Stimulated activated naive CD8-positive, alpha-beta T cell treated with anti-CD3 and anti-CD28 coated beads, Interleukin-15, Interleukin-2, amounts not matched to agents 100 ng/mL and 50 ng/mL, for 24 hours (primary cell): ENCODE results near the gene CCM2.
"Not testable (repeated sequence)": the region's sequence is repeated elsewhere in the genome, so short reads cannot be mapped to it uniquely, and the experiment has no call there.

Experiments used
- H3K27ac Mint-ChIP-seq: one replicate; pipeline ENCODE4 v1.8.0; 2021; ENCODE audit warnings: mild to moderate bottlenecking, mixed read lengths
- H3K27me3 Mint-ChIP-seq: one replicate; pipeline ENCODE4 v1.8.0; 2021; ENCODE audit warnings: mixed read lengths
- H3K36me3 Mint-ChIP-seq: one replicate; pipeline ENCODE4 v1.8.0; 2021; ENCODE audit warnings: low read depth, mixed read lengths
- H3K4me1 Mint-ChIP-seq: one replicate; pipeline ENCODE4 v1.8.0; 2021; ENCODE audit warnings: low read depth, mixed read lengths
- H3K4me3 Mint-ChIP-seq: one replicate; pipeline ENCODE4 v1.8.0; 2021; ENCODE audit warnings: mild to moderate bottlenecking, mixed read lengths
- H3K9me3 Mint-ChIP-seq: one replicate; pipeline ENCODE4 v1.8.0; 2021; ENCODE audit warnings: mixed read lengths

CCM2 gene

DNA sequence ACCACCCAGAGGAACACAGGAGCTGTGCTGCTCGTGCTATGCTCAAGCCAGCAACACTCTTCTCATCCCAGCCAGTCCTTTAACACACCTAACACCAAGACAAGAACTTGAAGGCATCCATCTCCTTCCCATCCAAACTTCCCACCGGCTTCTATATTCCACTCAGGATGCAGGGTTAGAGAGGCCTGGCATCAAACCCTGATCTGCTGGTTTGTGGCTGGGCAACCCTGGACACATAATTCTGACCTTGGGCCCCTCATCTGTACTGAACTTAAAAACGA lies 15.6 kb upstream of the CCM2 start:
- H3K27me3 Mint-ChIP-seq, result no peaks in the 10 kb centered on the region
- peaks cover 84% of the 10 kb centered on the region for H3K4me1 Mint-ChIP-seq
- peaks cover 57% of the 10 kb centered on the region for H3K36me3 Mint-ChIP-seq
- H3K9me3 Mint-ChIP-seq, result no peaks in the 10 kb centered on the region
- peak overlapping the region; percentile 100 for H3K27ac Mint-ChIP-seq
- H3K4me3 Mint-ChIP-seq, result peak overlapping the region; percentile 99

GRCh38 chr7:44985033-44985695 lies 14.8 kb upstream of the CCM2 start:
- peaks cover 76% of the 10 kb centered on the region for H3K4me1 Mint-ChIP-seq
- no peaks in the 10 kb centered on the region for H3K27me3 Mint-ChIP-seq
- H3K9me3 Mint-ChIP-seq, result no peaks in the 10 kb centered on the region
- H3K36me3 Mint-ChIP-seq, result peaks cover 56% of the 10 kb centered on the region
- H3K27ac Mint-ChIP-seq, result peak overlapping the region; percentile 100
- peak overlapping the region; percentile 99 for H3K4me3 Mint-ChIP-seq

DNA sequence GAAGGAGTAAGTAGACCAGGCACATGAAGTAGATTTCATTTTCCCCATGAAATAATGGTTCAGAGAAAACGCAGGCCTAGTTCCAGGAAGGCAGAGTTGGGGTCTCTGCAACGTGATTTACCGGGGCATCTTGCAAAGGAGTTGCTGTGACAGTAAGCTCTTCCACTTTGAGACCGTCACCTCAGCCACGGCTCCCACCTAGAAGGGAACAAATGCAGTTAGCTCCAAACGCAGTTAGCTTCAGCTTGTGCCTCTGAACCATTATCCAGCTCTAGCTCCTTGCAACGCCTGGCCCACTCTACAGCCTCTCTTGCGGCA lies 14.1 kb upstream of the CCM2 start:
- peaks cover 56% of the 10 kb centered on the region for H3K36me3 Mint-ChIP-seq

GRCh38 chr7:44986218-44987053 lies 13.6 kb upstream of the CCM2 start:
- Mint-ChIP-seq H3K4me1 (peaks cover 63% of the 10 kb centered on the region), H3K9me3 (no peaks in the 10 kb centered on the region), H3K4me3 (peak overlapping the region; percentile 99), H3K27ac (peak overlapping the region; percentile 100), H3K27me3 (no peaks in the 10 kb centered on the region), H3K36me3 (peaks cover 56% of the 10 kb centered on the region)

More for the DNA sequence above, 14.1 kb upstream of the CCM2 start:
- H3K9me3 Mint-ChIP-seq, result no peaks in the 10 kb centered on the region
- H3K4me1 Mint-ChIP-seq, result peaks cover 69% of the 10 kb centered on the region
- H3K27me3 Mint-ChIP-seq, result no peaks in the 10 kb centered on the region
- H3K27ac Mint-ChIP-seq, result peak overlapping the region; percentile 100
- peak overlapping the region; percentile 99 for H3K4me3 Mint-ChIP-seq

DNA sequence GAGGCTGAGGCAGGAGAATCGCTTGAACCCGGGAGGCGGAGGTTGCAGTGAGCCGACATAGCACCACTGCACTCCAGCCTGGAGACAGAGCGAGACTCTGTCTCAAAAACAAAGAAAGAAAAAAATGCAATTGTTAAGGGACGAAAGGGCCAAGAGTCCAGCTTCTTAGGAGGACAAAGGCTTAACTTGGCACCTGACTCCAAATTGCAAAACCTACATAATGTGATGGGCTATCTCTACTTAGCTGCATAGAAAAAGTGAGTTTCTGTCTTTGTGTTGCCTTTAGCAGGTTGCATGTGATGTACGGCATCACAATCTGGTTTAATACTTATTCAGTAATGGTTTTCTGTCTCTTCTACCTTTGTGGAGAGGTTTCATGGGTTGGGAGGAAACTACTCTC lies 12.5 kb upstream of the CCM2 start:
- Mint-ChIP-seq H3K27ac (peak overlapping the region; percentile 100), H3K27me3 (no peaks in the 10 kb centered on the region), H3K4me1 (peaks cover 53% of the 10 kb centered on the region), H3K36me3 (peaks cover 48% of the 10 kb centered on the region), H3K4me3 (peak overlapping the region; percentile 99), H3K9me3 (no peaks in the 10 kb centered on the region)

DNA sequence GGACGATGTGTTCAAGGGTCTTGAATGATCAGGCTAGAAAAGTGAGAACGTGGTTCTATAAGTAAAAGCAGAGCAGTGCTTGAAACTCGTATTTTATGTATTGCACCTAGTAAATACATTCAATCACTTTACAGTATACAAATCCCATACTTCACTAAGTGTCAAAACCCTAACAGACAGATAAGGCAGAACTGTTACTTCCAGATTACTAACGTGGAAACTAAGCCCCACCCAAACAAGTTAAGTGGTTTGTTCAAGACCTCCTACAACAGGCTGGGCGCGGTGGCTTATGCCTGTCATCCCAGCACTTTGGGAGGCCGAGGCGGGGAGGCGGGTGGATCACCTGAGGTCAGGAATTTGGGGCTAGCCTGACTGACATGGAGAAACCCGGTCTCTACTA lies 12.0 kb upstream of the CCM2 start:
- Mint-ChIP-seq H3K4me3 (peak overlapping the region; percentile 99), H3K36me3 (peaks cover 46% of the 10 kb centered on the region), H3K9me3 (no peaks in the 10 kb centered on the region), H3K27me3 (no peaks in the 10 kb centered on the region), H3K27ac (peak overlapping the region; percentile 100), H3K4me1 (peaks cover 48% of the 10 kb centered on the region)

DNA sequence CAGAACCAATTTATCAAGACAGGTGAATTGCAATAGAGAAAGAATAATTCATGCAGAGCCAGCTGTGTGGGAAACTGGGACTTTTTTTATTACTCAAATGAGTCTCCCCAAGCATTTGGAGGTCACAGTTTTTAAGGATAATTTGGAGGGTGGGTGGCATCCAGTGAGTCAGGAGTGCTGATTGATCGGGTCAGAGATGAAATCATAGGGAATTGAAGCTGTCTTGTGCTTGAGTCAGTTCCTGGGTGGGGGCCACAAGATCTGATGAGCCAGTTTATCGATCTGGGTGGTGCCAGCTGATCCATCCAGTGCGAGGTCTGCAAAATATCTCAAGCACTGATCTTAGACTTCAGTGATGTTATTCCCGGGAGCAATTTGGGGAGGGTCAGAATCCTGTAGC lies 11.3 kb upstream of the CCM2 start:
- no peaks in the 10 kb centered on the region for H3K9me3 Mint-ChIP-seq
- H3K27me3 Mint-ChIP-seq, result no peaks in the 10 kb centered on the region
- H3K4me3 Mint-ChIP-seq, result peak overlapping the region; percentile 14
- peaks cover 39% of the 10 kb centered on the region for H3K36me3 Mint-ChIP-seq
- no peak overlapping the region for H3K27ac Mint-ChIP-seq
- H3K4me1 Mint-ChIP-seq, result peaks cover 41% of the 10 kb centered on the region

GRCh38 chr7:44989132-44989531 lies 10.9 kb upstream of the CCM2 start:
- Mint-ChIP-seq H3K27ac (no peak overlapping the region), H3K27me3 (no peaks in the 10 kb centered on the region), H3K4me1 (peaks cover 37% of the 10 kb centered on the region), H3K36me3 (peaks cover 35% of the 10 kb centered on the region), H3K9me3 (no peaks in the 10 kb centered on the region), H3K4me3 (no peak overlapping the region)

DNA sequence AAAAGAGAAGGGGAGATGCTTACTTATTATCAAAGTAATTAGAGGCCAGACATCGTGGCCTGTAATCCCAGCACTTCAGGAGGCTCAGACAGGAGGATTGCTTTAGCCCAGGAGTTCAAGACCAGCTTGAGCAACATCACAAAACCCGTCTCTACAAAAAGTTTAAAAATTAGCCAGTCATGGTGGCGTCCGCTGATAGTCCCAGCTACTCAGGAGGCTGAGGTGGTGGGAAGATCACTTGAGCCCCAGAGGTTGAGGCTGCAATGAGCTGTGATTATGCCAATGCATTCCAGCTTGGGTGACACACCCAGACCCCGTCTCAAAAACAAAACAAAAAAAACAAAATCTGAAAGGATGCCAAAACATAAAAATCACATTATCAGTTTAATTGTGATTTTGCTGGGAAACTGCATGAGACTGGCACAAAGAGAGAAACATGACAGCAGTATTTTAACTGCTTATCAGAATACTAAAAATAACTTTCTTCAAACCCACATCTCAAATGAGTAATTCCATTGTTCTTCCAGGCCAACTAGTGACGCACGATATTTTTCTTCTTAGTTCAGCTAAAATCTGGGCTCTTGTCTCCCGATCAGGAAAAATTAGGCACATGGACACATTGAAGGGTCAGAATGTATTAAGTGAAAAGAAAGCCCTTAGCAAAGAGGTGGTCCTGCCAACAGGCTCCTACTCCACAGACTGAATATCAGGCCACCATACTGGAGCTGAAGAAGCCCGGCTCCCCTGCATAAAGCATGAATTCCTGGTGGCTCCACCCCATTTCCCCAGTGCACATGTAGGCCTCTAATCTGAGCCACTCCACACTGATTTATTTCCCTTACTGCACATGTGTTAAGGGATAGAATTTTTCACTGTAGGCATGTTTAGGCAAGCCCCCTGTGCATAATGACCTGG lies 9.6 kb upstream of the CCM2 start:
- Mint-ChIP-seq H3K27ac (no peak overlapping the region), H3K4me3 (no peak overlapping the region), H3K36me3 (peaks cover 22% of the 10 kb centered on the region), H3K4me1 (peaks cover 40% of the 10 kb centered on the region), H3K9me3 (no peaks in the 10 kb centered on the region), H3K27me3 (no peaks in the 10 kb centered on the region)

DNA sequence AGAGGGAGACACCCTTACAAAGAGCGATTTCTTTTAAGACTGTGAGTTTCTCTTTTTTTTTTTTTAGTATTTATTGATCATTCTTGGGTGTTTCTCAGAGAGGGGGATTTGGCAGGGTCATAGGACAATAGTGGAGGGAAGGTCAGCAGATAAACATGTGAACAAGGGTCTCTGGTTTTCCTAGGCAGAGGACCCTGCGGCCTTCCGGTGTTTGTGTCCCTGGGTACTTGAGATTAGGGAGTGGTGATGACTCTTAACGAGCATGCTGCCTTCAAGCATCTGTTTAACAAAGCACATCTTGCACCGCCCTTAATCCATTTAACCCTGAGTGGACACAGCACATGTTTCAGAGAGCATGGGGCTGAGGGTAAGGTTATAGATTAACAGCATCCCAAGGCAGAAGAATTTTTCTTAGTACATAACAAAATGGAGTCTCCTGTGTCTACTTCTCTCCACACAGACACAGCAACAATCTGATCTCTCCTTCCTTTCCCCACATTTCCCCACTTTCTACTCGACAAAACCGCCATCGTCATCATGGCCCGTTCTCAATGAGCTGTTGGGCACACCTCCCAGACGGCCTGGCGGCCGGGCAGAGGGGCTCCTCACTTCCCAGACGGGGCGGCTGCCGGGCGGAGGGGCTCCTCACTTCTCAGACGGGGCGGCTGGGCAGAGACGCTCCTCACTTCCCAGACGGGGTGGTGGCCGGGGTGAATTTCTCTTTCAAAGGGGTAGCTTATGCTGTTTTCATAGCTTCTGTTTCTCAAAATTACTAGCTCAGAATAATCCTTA lies 7.8 kb upstream of the CCM2 start:
- H3K4me1 Mint-ChIP-seq, result peaks cover 46% of the 10 kb centered on the region
- H3K36me3 Mint-ChIP-seq, H3K4me3 Mint-ChIP-seq, H3K9me3 Mint-ChIP-seq, H3K27ac Mint-ChIP-seq, H3K27me3 Mint-ChIP-seq: not testable (repeated sequence)

GRCh38 chr7:44994877-44995554 lies 5.0 kb upstream of the CCM2 start:
- Mint-ChIP-seq H3K4me3 (peak overlapping the region; percentile 21), H3K36me3 (peaks cover 3% of the 10 kb centered on the region), H3K4me1 (peaks cover 32% of the 10 kb centered on the region), H3K27ac (peak overlapping the region; percentile 47), H3K9me3 (no peaks in the 10 kb centered on the region), H3K27me3 (no peaks in the 10 kb centered on the region)

- peak overlapping the region; percentile 54 for H3K27ac Mint-ChIP-seq
- H3K36me3 Mint-ChIP-seq, result peaks cover 4% of the 10 kb centered on the region
- H3K27me3 Mint-ChIP-seq, result no peaks in the 10 kb centered on the region
- H3K4me3 Mint-ChIP-seq, result peak overlapping the region; percentile 21
- H3K4me1 Mint-ChIP-seq, result peaks cover 32% of the 10 kb centered on the region
- no peaks in the 10 kb centered on the region for H3K9me3 Mint-ChIP-seq
Observed at GRCh38 chr7:44995555-44996493, 4.2 kb upstream of the CCM2 start.

DNA sequence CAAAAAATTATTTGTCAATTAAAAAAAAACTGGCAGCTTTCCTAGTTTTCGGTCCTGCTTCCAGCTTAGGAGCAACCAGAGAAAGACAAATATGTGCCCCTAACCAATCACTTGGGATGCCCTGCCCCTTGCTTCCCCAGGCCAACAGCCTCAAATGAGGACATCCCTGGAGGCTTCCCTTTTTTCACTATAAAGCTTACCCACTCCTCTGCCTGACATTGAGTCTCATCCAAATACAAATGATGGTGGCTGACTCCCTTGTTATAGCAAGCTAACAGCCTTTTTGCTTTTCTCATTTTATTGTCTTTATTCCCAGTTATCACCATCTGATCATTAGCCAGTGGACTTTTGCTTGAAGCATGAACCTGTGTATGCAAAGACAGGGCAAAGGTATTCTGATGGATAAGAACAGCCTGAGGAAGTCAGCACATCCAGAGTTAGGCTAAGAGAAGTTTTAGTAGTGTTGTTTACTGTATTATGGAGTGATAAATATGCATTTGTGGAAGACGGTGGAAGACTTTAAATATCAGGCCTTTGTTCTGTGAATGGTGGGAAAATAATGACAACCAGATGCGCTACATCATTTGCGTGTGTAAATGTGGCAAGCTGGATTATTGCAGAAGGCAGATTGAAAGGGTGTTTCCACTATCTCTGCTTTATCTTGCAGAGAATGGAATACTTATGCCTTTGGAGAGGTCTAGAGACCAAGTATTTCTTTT lies 1.7 kb upstream of the CCM2 start:
- no peaks in the 10 kb centered on the region for H3K27me3 Mint-ChIP-seq
- peak overlapping the region; percentile 93 for H3K4me3 Mint-ChIP-seq
- peak overlapping the region; percentile 79 for H3K27ac Mint-ChIP-seq
- H3K9me3 Mint-ChIP-seq, result no peaks in the 10 kb centered on the region
- peaks cover 16% of the 10 kb centered on the region for H3K36me3 Mint-ChIP-seq
- peaks cover 55% of the 10 kb centered on the region for H3K4me1 Mint-ChIP-seq
